ENCODE measurements around the gene CHKB.

- TF ChIP-seq ZFP37 (tag by site-specific recombination; IDR thresholded peaks at IDR 0.05) = no peak
- TF ChIP-seq ZNF292 (tag by site-specific recombination; IDR thresholded peaks at IDR 0.05; ENCODE audit: borderline replicate concordance, low read depth) = no peak
- TF ChIP-seq CTCF (tag by site-specific recombination; IDR thresholded peaks at IDR 0.05) = no peak
- TF ChIP-seq TCF7L2 (IDR thresholded peaks at IDR 0.05; ENCODE audit: borderline replicate concordance, low read depth, low read length) = no peak
- no peak for TF ChIP-seq ZNF621 (tag by site-specific recombination; IDR thresholded peaks at IDR 0.05)
- TF ChIP-seq ZNF830 (tag by site-specific recombination; IDR thresholded peaks at IDR 0.05; ENCODE audit: low read depth) = no peak
- TF ChIP-seq, protein P1, sequence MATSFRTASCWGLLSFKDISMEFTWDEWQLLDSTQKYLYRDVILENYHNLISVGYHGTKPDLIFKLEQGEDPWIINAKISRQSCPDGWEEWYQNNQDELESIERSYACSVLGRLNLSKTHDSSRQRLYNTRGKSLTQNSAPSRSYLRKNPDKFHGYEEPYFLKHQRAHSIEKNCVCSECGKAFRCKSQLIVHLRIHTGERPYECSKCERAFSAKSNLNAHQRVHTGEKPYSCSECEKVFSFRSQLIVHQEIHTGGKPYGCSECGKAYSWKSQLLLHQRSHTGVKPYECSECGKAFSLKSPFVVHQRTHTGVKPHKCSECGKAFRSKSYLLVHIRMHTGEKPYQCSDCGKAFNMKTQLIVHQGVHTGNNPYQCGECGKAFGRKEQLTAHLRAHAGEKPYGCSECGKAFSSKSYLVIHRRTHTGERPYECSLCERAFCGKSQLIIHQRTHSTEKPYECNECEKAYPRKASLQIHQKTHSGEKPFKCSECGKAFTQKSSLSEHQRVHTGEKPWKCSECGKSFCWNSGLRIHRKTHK (tag by site-specific recombination; IDR thresholded peaks at IDR 0.05) = no peak
- TF ChIP-seq, protein P2, sequence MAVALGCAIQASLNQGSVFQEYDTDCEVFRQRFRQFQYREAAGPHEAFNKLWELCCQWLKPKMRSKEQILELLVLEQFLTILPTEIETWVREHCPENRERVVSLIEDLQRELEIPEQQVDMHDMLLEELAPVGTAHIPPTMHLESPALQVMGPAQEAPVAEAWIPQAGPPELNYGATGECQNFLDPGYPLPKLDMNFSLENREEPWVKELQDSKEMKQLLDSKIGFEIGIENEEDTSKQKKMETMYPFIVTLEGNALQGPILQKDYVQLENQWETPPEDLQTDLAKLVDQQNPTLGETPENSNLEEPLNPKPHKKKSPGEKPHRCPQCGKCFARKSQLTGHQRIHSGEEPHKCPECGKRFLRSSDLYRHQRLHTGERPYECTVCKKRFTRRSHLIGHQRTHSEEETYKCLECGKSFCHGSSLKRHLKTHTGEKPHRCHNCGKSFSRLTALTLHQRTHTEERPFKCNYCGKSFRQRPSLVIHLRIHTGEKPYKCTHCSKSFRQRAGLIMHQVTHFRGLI (tag by site-specific recombination; IDR thresholded peaks at IDR 0.05) = no peak
- no peak for TF ChIP-seq PRDM10 (tag by site-specific recombination; IDR thresholded peaks at IDR 0.05)
- TF ChIP-seq ZNF341 (tag by site-specific recombination; IDR thresholded peaks at IDR 0.05; ENCODE audit: low read depth) = no peak
- no peak for TF ChIP-seq ZNF138 (tag by site-specific recombination; IDR thresholded peaks at IDR 0.05; ENCODE audit: borderline replicate concordance)
- no peak for TF ChIP-seq ZNF24 (tag by site-specific recombination; IDR thresholded peaks at IDR 0.05)
- TF ChIP-seq HOXD13 (CRISPR knock-in tag; IDR thresholded peaks at IDR 0.05; ENCODE audit: borderline replicate concordance) = no peak
- no peak for TF ChIP-seq ZSCAN23 (tag by site-specific recombination; IDR thresholded peaks at IDR 0.05)
Measured at GRCh38 chr22:50548921-50549790, 33.5 kb downstream of the CHKB start.
